CD14-positive monocyte (primary cell): ENCODE measurements around the gene TEX54. TPM values are rescaled to one million over a fixed set of nuclear protein-coding genes. Genes with fewer than 3 reads are reported as not detected.
A peak's percentile ranks its signal among the peaks of the same experiment; 100 is the strongest.
"Not testable (repeated sequence)": the region's sequence is repeated elsewhere in the genome, so short reads cannot be mapped to it uniquely, and the experiment has no call there.

Experiments used
- DNase-seq, 3 donors: peaks; one replicate each; pipeline ENCODE4 v3.0.0-alpha.2; 2011 to 2022
- H2AFZ ChIP-seq: 2 replicates; pipeline ENCODE4 v1.6.0; 2012; ENCODE audit warnings: mild to moderate bottlenecking, low read depth, low read length, inconsistent platforms; ENCODE audit not compliant: insufficient read depth, poor library complexity, severe bottlenecking
- H3K27ac ChIP-seq, 2 donors: 1 replicate in 1 of 2; 2 replicates in 1 of 2; pipeline ENCODE4 v1.5.1; 2012 to 2013; ENCODE audit warnings: low read length in 2 of 2, control low read depth in 1 of 2, inconsistent platforms in 1 of 2, low read depth in 1 of 2, mild to moderate bottlenecking in 1 of 2
- H3K27me3 ChIP-seq, 2 donors: one replicate each; pipeline versions ENCODE4 v1.6.0 to v1.6.1; 2011 to 2013; ENCODE audit warnings: low read length in 2 of 2; ENCODE audit not compliant: control insufficient read depth in 2 of 2, insufficient read depth in 2 of 2
- H3K36me3 ChIP-seq, 2 donors: replicated peaks in 1 of 2; 1 replicate in 1 of 2; 2 replicates in 1 of 2; pipeline versions ENCODE4 v1.5.1 to v1.6.1; 2012 to 2013; ENCODE audit warnings: low read length in 2 of 2, control low read depth in 1 of 2, inconsistent platforms in 1 of 2, mild to moderate bottlenecking in 1 of 2; ENCODE audit not compliant: insufficient read depth in 2 of 2, control insufficient read depth in 1 of 2
- H3K4me1 ChIP-seq, 2 donors: 1 replicate in 1 of 2; 2 replicates in 1 of 2; pipeline versions ENCODE4 v1.5.1 to v1.6.1; 2012 to 2013; ENCODE audit warnings: low read length in 2 of 2, control low read depth in 1 of 2, inconsistent platforms in 1 of 2, mild to moderate bottlenecking in 1 of 2, moderate library complexity in 1 of 2; ENCODE audit not compliant: insufficient read depth in 2 of 2, control insufficient read depth in 1 of 2
- H3K4me2 ChIP-seq: replicated peaks from 2 replicates; pipeline ENCODE3; 2012; ENCODE audit warnings: low read length, moderate library complexity, mild to moderate bottlenecking; ENCODE audit not compliant: poor library complexity, severe bottlenecking; ENCODE audit errors: extremely low read depth
- H3K4me3 ChIP-seq, 3 experiments: fragments of 200-600 bp in 1 of 3; sonication (generic) in 1 of 3; replicated peaks in 1 of 3; 1 replicate in 2 of 3; 2 replicates in 1 of 3; pipeline ENCODE4 v1.5.1; 2011 to 2013; ENCODE audit warnings: low read length in 3 of 3, mild to moderate bottlenecking in 3 of 3, control low read depth in 2 of 3, low read depth in 2 of 3, inconsistent platforms in 1 of 3, moderate library complexity in 1 of 3
- H3K79me2 ChIP-seq: 2 replicates; pipeline ENCODE4 v1.6.0; 2012; ENCODE audit warnings: mild to moderate bottlenecking, control low read depth, inconsistent platforms, low read length, moderate library complexity; ENCODE audit not compliant: insufficient read depth
- H3K9ac ChIP-seq: 2 replicates; pipeline ENCODE4 v1.6.0; 2017; ENCODE audit warnings: low read length, mild to moderate bottlenecking; ENCODE audit not compliant: insufficient read depth, poor library complexity, severe bottlenecking
- H3K9me3 ChIP-seq, 2 donors: replicated peaks in 1 of 2; 1 replicate in 1 of 2; 2 replicates in 1 of 2; pipeline versions ENCODE4 v1.5.1 to v1.6.1; 2012 to 2013; ENCODE audit warnings: low read length in 2 of 2, control low read depth in 1 of 2; ENCODE audit not compliant: control insufficient read depth in 1 of 2, insufficient read depth in 1 of 2
- H4K20me1 ChIP-seq: 2 replicates; pipeline ENCODE4 v1.6.0; 2012; ENCODE audit warnings: mild to moderate bottlenecking, low read length, control low read depth, moderate library complexity; ENCODE audit not compliant: insufficient read depth
- H3K27ac Mint-ChIP-seq, 7 donors: one replicate each; pipeline ENCODE4 v1.8.0; 2020; ENCODE audit warnings: mild to moderate bottlenecking in 7 of 7, mixed read lengths in 7 of 7, moderate library complexity in 6 of 7, inconsistent platforms in 2 of 7
- H3K27me3 Mint-ChIP-seq, 3 donors: one replicate each; pipeline ENCODE4 v1.8.0; 2021 to 2022; ENCODE audit warnings: low read depth in 3 of 3, mild to moderate bottlenecking in 3 of 3, mixed read lengths in 3 of 3, moderate library complexity in 3 of 3, inconsistent platforms in 1 of 3
- H3K36me3 Mint-ChIP-seq, 2 donors: one replicate each; pipeline ENCODE4 v1.8.0; 2020; ENCODE audit warnings: mixed read lengths in 2 of 2, inconsistent platforms in 1 of 2, mild to moderate bottlenecking in 1 of 2
- H3K4me1 Mint-ChIP-seq: one replicate; pipeline ENCODE4 v1.8.0; 2020; ENCODE audit warnings: mild to moderate bottlenecking, mixed read lengths
- H3K4me3 Mint-ChIP-seq, 2 donors: one replicate each; pipeline ENCODE4 v1.8.0; 2020; ENCODE audit warnings: mild to moderate bottlenecking in 2 of 2, mixed read lengths in 2 of 2, moderate library complexity in 1 of 2
- H3K9me3 Mint-ChIP-seq, 7 donors: one replicate each; pipeline ENCODE4 v1.8.0; 2020 to 2022; ENCODE audit warnings: mixed read lengths in 7 of 7, mild to moderate bottlenecking in 6 of 7, moderate library complexity in 6 of 7, inconsistent platforms in 2 of 7
- CTCF ChIP-seq: fragments of 200-600 bp; IDR thresholded peaks from one replicate; pipeline ENCODE4 v1.8.0; 2022; ENCODE audit warnings: antibody characterized with exemption, mild to moderate bottlenecking
- WGBS: methylation state at CpG from one replicate; pipeline ENCODE4 v1.1.5; 2013; ENCODE audit warnings: missing lambda C conversion rate; ENCODE audit not compliant: insufficient coverage; 5-methylcytosine and 5-hydroxymethylcytosine counted together
- intact Hi-C, 2 donors: fragments of 100-400 bp; cut with micrococcal nuclease; formaldehyde crosslinking; loops; one replicate each; pipeline versions ENCODE4 v1.15.0 to v1.15.1; 2023
- polyA plus RNA-seq, 3 donors: library from polyadenylated mRNA; depleted of rRNA in 1 of 3; unstranded in 2 of 3; stranded (reverse) in 1 of 3; fragments of 300-500 nt in 2 of 3; fragments of >200 nt in 1 of 3; fragmentation: Illumina TruSeq in 2 of 3; gene quantifications; 1 replicate in 2 of 3; 2 replicates in 1 of 3; pipeline ENCODE4 v1.2.3, GENCODE V29; 2012 to 2021

The TEX54 gene
- polyA plus RNA-seq, 3 donors: 0.74 TPM; not detected in 2

GRCh38 chr11:62842171-62842741, 9.6 kb upstream of the TEX54 start:
- Histone ChIP-seq H3K9me3 (no peaks in the 10 kb centered on the region), H3K27ac (peak overlapping the region; percentile 97 to 99), H3K4me1 (peaks cover 29 to 36% of the 10 kb centered on the region in 2 donors), H4K20me1 (no peaks in the 10 kb centered on the region), H3K4me2 (peak overlapping the region; percentile 97), H2AFZ (peak overlapping the region; percentile 100), H3K79me2 (peaks cover 22% of the 10 kb centered on the region), H3K9ac (peak overlapping the region; percentile 83), H3K4me3 (peak overlapping the region; percentile 62 to 98 (median 93)), H3K36me3 (no peaks in the 10 kb centered on the region), H3K27me3 (no peaks in the 10 kb centered on the region)
- intact Hi-C loops: loop anchor here in 1 of 2 donors (1.0 kb wide), 1 partner anchor 13 kb away; no protein-coding TSS in a partner anchor
- no peak for DNase-seq
- Mint-ChIP-seq H3K27me3 (no peaks in the 10 kb centered on the region), H3K9me3 (peaks cover 0 to 3% (median 0%) of the 10 kb centered on the region in 7 donors), H3K4me3 (no peak overlapping the region), H3K36me3 (peaks cover 0 to 5% of the 10 kb centered on the region in 2 donors), H3K27ac (no peak overlapping the region), H3K4me1 (peaks cover 20% of the 10 kb centered on the region)
- 3% methylated on average over 30 of the region's 30 CpGs for WGBS
- no peak for TF ChIP-seq CTCF

- TF ChIP-seq CTCF: no peak
- intact Hi-C loops: loop anchor here (1.0 to 2.0 kb wide), 3 partner anchors 13 to 39 kb away; partner anchors contain the start of gene SLC3A2 (in 1 of the 2)
- under 1% methylated on average over 18 of the region's 33 CpGs for WGBS
- H3K4me3 ChIP-seq: peak overlapping the region; percentile 62 to 98 (median 93)
- Mint-ChIP-seq H3K27me3 (no peaks in the 10 kb centered on the region), H3K36me3 (peaks cover 2 to 6% of the 10 kb centered on the region in 2 donors), H3K4me1 (peaks cover 20% of the 10 kb centered on the region), H3K4me3 (no peak overlapping the region), H3K9me3 (peaks cover 0 to 3% (median 0%) of the 10 kb centered on the region in 7 donors), H3K27ac (no peak overlapping the region)
- no peaks in the 10 kb centered on the region for H3K27me3 ChIP-seq
- H3K9me3 ChIP-seq: no peaks in the 10 kb centered on the region
- peaks cover 0 to 4% of the 10 kb centered on the region in 2 donors for H3K36me3 ChIP-seq
- peaks cover 26% of the 10 kb centered on the region for H3K79me2 ChIP-seq
- H4K20me1 ChIP-seq: no peaks in the 10 kb centered on the region
- peak overlapping the region; percentile 97 for H3K4me2 ChIP-seq
- peak overlapping the region; percentile 86 for H3K9ac ChIP-seq
- peak; percentile 92 to 97 (median 94) for DNase-seq
- peak overlapping the region; percentile 97 to 99 for H3K27ac ChIP-seq
- peaks cover 29 to 36% of the 10 kb centered on the region in 2 donors for H3K4me1 ChIP-seq
- H2AFZ ChIP-seq: peak overlapping the region; percentile 100
Measured at GRCh38 chr11:62841361-62842170, 8.9 kb upstream of the TEX54 start.

- DNase-seq: peak; percentile 84 to 95 (median 85)
- H3K9ac ChIP-seq: peak overlapping the region; percentile 86
- not testable (repeated sequence) for H3K9me3 ChIP-seq, H4K20me1 ChIP-seq, H3K27me3 ChIP-seq, H3K27ac Mint-ChIP-seq, H3K27me3 Mint-ChIP-seq, H3K4me3 Mint-ChIP-seq, H3K9me3 Mint-ChIP-seq, H2AFZ ChIP-seq
- peaks cover 4 to 12% of the 10 kb centered on the region in 2 donors for H3K36me3 Mint-ChIP-seq
- 0% methylated on average over 33 of the region's 41 CpGs for WGBS
- peak overlapping the region; percentile 71 to 98 (median 93) for H3K4me3 ChIP-seq
- intact Hi-C loops: loop anchor here in 1 of 2 donors (2.0 kb wide), 2 partner anchors 14 to 40 kb away; partner anchors contain the start of gene SLC3A2
- peaks cover 33% of the 10 kb centered on the region for H3K79me2 ChIP-seq
- peaks cover 29 to 36% of the 10 kb centered on the region in 2 donors for H3K4me1 ChIP-seq
- H3K4me1 Mint-ChIP-seq: peaks cover 20% of the 10 kb centered on the region
- H3K4me2 ChIP-seq: peak overlapping the region; percentile 97
- H3K27ac ChIP-seq: peak overlapping the region; percentile 97 to 99
- H3K36me3 ChIP-seq: peaks cover 3 to 11% of the 10 kb centered on the region in 2 donors
Measured at GRCh38 chr11:62840721-62841360, 8.2 kb upstream of the TEX54 start.
